ENCODE data around the gene ATP9A.

ATP9A gene

GRCh38 chr20:51803148-51803854, 35.1 kb upstream of the ATP9A start:
- Histone ChIP-seq H3K4me1 (no peaks in the 10 kb centered on the region), H3K4me2 (ENCODE audit: low read length) (no peak overlapping the region), H3K4me3 (ENCODE audit: low read depth, low read length) (no peak overlapping the region), H2AFZ (peak overlapping the region; percentile 94), H3K79me2 (no peaks in the 10 kb centered on the region), H3K9ac (no peak overlapping the region), H3K9me3 (ENCODE audit: control insufficient read depth, low read length) (no peaks in the 10 kb centered on the region), H3K27ac (peak overlapping the region; percentile 15), H3K36me3 (ENCODE audit: control insufficient read depth, insufficient read depth, low read length) (no peaks in the 10 kb centered on the region), H3K27me3 (ENCODE audit: control insufficient read depth, insufficient read depth, low read length) (no peaks in the 10 kb centered on the region)
- TF ChIP-seq CTCF (IDR thresholded peaks at IDR 0.05) = no peak

- no peak within 1 kb of the TSS for H3K9ac ChIP-seq
- H3K4me2 ChIP-seq (ENCODE audit: low read length) = peak within 1 kb of the TSS; percentile 91
- no peaks in the 10 kb centered on the region for H3K9me3 ChIP-seq (ENCODE audit: control insufficient read depth, low read length)
- no peaks in the 10 kb centered on the region for H3K4me1 ChIP-seq
- H3K27me3 ChIP-seq (ENCODE audit: control insufficient read depth, insufficient read depth, low read length) = no peaks in the 10 kb centered on the region
- H3K4me3 ChIP-seq (ENCODE audit: low read depth, low read length) = peak within 1 kb of the TSS; percentile 71
- H3K36me3 ChIP-seq (ENCODE audit: control insufficient read depth, insufficient read depth, low read length) = no peaks in the 10 kb centered on the region
- no peak for TF ChIP-seq CTCF (IDR thresholded peaks at IDR 0.05)
- no peaks in the 10 kb centered on the region for H3K79me2 ChIP-seq
- peak within 1 kb of the TSS; percentile 33 for H3K27ac ChIP-seq
- peak within 1 kb of the TSS; percentile 94 for H2AFZ ChIP-seq
Observed at GRCh38 chr20:51802170-51802751, 34.1 kb upstream of the ATP9A start, which contains the start of gene SALL4. SALL4 (minus strand) TSS chr20:51802521; CDS start chr20:51802408, 113 bp downstream.

GRCh38 chr20:51801823-51802123, 33.6 kb upstream of the ATP9A start:
- H3K4me2 ChIP-seq (ENCODE audit: low read length) = peak overlapping the region; percentile 91
- no peaks in the 10 kb centered on the region for H3K4me1 ChIP-seq
- peak overlapping the region; percentile 94 for H2AFZ ChIP-seq
- H3K9ac ChIP-seq = no peak overlapping the region
- no peaks in the 10 kb centered on the region for H3K36me3 ChIP-seq (ENCODE audit: control insufficient read depth, insufficient read depth, low read length)
- H3K27ac ChIP-seq = peak overlapping the region; percentile 33
- no peaks in the 10 kb centered on the region for H3K27me3 ChIP-seq (ENCODE audit: control insufficient read depth, insufficient read depth, low read length)
- no peak for TF ChIP-seq CTCF (IDR thresholded peaks at IDR 0.05)
- no peaks in the 10 kb centered on the region for H3K9me3 ChIP-seq (ENCODE audit: control insufficient read depth, low read length)
- no peaks in the 10 kb centered on the region for H3K79me2 ChIP-seq
- peak overlapping the region; percentile 71 for H3K4me3 ChIP-seq (ENCODE audit: low read depth, low read length)

GRCh38 chr20:51801122-51801822, 33.1 kb upstream of the ATP9A start:
- H3K27ac ChIP-seq = peak overlapping the region; percentile 33
- peak overlapping the region; percentile 91 for H3K4me2 ChIP-seq (ENCODE audit: low read length)
- H3K36me3 ChIP-seq (ENCODE audit: control insufficient read depth, insufficient read depth, low read length) = no peaks in the 10 kb centered on the region
- no peak overlapping the region for H3K9ac ChIP-seq
- H3K4me1 ChIP-seq = no peaks in the 10 kb centered on the region
- H2AFZ ChIP-seq = peak overlapping the region; percentile 94
- H3K4me3 ChIP-seq (ENCODE audit: low read depth, low read length) = peak overlapping the region; percentile 71
- no peaks in the 10 kb centered on the region for H3K27me3 ChIP-seq (ENCODE audit: control insufficient read depth, insufficient read depth, low read length)
- H3K79me2 ChIP-seq = no peaks in the 10 kb centered on the region
- no peaks in the 10 kb centered on the region for H3K9me3 ChIP-seq (ENCODE audit: control insufficient read depth, low read length)
- peak; percentile 26 for TF ChIP-seq CTCF (IDR thresholded peaks at IDR 0.05)

All from parathyroid adenoma (tissue), 2 donors.